Ishikawa (cell line): ENCODE data around the gene ADD2.
A peak's percentile ranks its signal among the peaks of the same experiment; 100 is the strongest.

Source experiments
- CEBPB ChIP-seq: IDR thresholded peaks from 2 replicates; pipeline ENCODE4 v1.6.1; 2012
- CREB1 ChIP-seq: IDR thresholded peaks from 2 replicates; pipeline ENCODE4 v1.6.1; 2012; ENCODE audit warnings: low read depth
- EGR1 ChIP-seq: IDR thresholded peaks from 2 replicates; pipeline ENCODE4 v1.6.1; 2012
- EP300 ChIP-seq: IDR thresholded peaks from 2 replicates; pipeline ENCODE4 v1.6.1; 2012; ENCODE audit warnings: borderline replicate concordance
- FOXM1 ChIP-seq: IDR thresholded peaks from 2 replicates; pipeline ENCODE4 v1.6.1; 2012; ENCODE audit warnings: low read depth, borderline replicate concordance
- MAX ChIP-seq: IDR thresholded peaks from 2 replicates; pipeline ENCODE4 v1.6.1; 2012
- NFIC ChIP-seq: IDR thresholded peaks from 2 replicates; pipeline ENCODE4 v1.6.1; 2012
- RAD21 ChIP-seq: IDR thresholded peaks from 2 replicates; pipeline ENCODE4 v1.6.1; 2012; ENCODE audit warnings: low read depth
- REST ChIP-seq: IDR thresholded peaks from 2 replicates; pipeline ENCODE4 v1.6.1; 2012; ENCODE audit warnings: low read depth, mild to moderate bottlenecking
- TAF1 ChIP-seq: IDR thresholded peaks from 2 replicates; pipeline ENCODE4 v1.6.1; 2012; ENCODE audit warnings: low read depth, mild to moderate bottlenecking
- YY1 ChIP-seq: IDR thresholded peaks from 2 replicates; pipeline ENCODE4 v1.6.1; 2012; ENCODE audit warnings: low read depth
- TF ChIP-seq, protein P1 (sequence below): IDR thresholded peaks from 2 replicates; pipeline ENCODE4 v1.6.1; 2012

- TF ChIP-seq CREB1, result no peak
- peak; percentile 55 for TF ChIP-seq EP300
- no peak for TF ChIP-seq TAF1
- TF ChIP-seq REST, result no peak
- TF ChIP-seq FOXM1, result no peak; the same call in 1 of the 2 replicates
- TF ChIP-seq RAD21, result no peak
- no peak for TF ChIP-seq YY1
- no peak; the same call in 1 of the 2 replicates for TF ChIP-seq NFIC
- TF ChIP-seq EGR1, result no peak
- TF ChIP-seq, protein P1, sequence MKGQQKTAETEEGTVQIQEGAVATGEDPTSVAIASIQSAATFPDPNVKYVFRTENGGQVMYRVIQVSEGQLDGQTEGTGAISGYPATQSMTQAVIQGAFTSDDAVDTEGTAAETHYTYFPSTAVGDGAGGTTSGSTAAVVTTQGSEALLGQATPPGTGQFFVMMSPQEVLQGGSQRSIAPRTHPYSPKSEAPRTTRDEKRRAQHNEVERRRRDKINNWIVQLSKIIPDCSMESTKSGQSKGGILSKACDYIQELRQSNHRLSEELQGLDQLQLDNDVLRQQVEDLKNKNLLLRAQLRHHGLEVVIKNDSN, result no peak
- no peak for TF ChIP-seq CEBPB
- no peak for TF ChIP-seq MAX
Observed at GRCh38 chr2:70608373-70608772, 159.6 kb downstream of the ADD2 start.
